ENCODE results near the gene VENTX. TPM values are rescaled to one million over a fixed set of nuclear protein-coding genes. Genes with fewer than 3 reads are reported as not detected.

The VENTX gene
- total RNA-seq, 1 donor from 2014 or later = 1.2 TPM

GRCh38 chr10:133235265-133235855 is 2.3 kb upstream of the VENTX start:
- TF ChIP-seq CTCF (IDR thresholded peaks at IDR 0.05; ENCODE audit: unreplicated experiment) = no peak
- H3K4me1 Mint-ChIP-seq (ENCODE audit: low read depth) = peaks cover 4% of the 10 kb centered on the region
- H3K27me3 Mint-ChIP-seq = peaks cover 64% of the 10 kb centered on the region
- H3K9me3 Mint-ChIP-seq (ENCODE audit: low read depth) = no peaks in the 10 kb centered on the region
- H3K36me3 Mint-ChIP-seq (ENCODE audit: insufficient read depth) = no peaks in the 10 kb centered on the region
- H3K4me3 Mint-ChIP-seq (ENCODE audit: low read depth) = no peak overlapping the region
- DNase-seq (ENCODE audit: low spot score, unreplicated experiment) = no peak
- H3K27ac Mint-ChIP-seq = no peak overlapping the region

GRCh38 chr10:133235932-133236331 is 1.7 kb upstream of the VENTX start:
- no peak for TF ChIP-seq CTCF (IDR thresholded peaks at IDR 0.05; ENCODE audit: unreplicated experiment)
- H3K4me1 Mint-ChIP-seq (ENCODE audit: low read depth) = peaks cover 7% of the 10 kb centered on the region
- DNase-seq (ENCODE audit: low spot score, unreplicated experiment) = no peak
- H3K27ac Mint-ChIP-seq = no peak overlapping the region
- no peak overlapping the region for H3K4me3 Mint-ChIP-seq (ENCODE audit: low read depth)
- peaks cover 68% of the 10 kb centered on the region for H3K27me3 Mint-ChIP-seq
- no peaks in the 10 kb centered on the region for H3K9me3 Mint-ChIP-seq (ENCODE audit: low read depth)
- H3K36me3 Mint-ChIP-seq (ENCODE audit: insufficient read depth) = peaks cover 1% of the 10 kb centered on the region

GRCh38 chr10:133236401-133237240 is 1.0 kb upstream of the VENTX start:
- H3K4me3 Mint-ChIP-seq (ENCODE audit: low read depth) = no peak overlapping the region

GRCh38 chr10:133237241-133237587 is 441 bp upstream of the VENTX start:
- Mint-ChIP-seq H3K4me1 (ENCODE audit: low read depth) (peaks cover 7% of the 10 kb centered on the region), H3K4me3 (ENCODE audit: low read depth) (no peak overlapping the region), H3K27me3 (peaks cover 67% of the 10 kb centered on the region), H3K36me3 (ENCODE audit: insufficient read depth) (peaks cover 1% of the 10 kb centered on the region), H3K9me3 (ENCODE audit: low read depth) (no peaks in the 10 kb centered on the region), H3K27ac (no peak overlapping the region)
- DNase-seq (ENCODE audit: low spot score, unreplicated experiment) = no peak
- TF ChIP-seq CTCF (IDR thresholded peaks at IDR 0.05; ENCODE audit: unreplicated experiment) = no peak

More at GRCh38 chr10:133236401-133237240, 1.0 kb upstream of the VENTX start:
- DNase-seq (ENCODE audit: low spot score, unreplicated experiment) = no peak
- Mint-ChIP-seq H3K27me3 (peaks cover 69% of the 10 kb centered on the region), H3K36me3 (ENCODE audit: insufficient read depth) (peaks cover 1% of the 10 kb centered on the region), H3K9me3 (ENCODE audit: low read depth) (no peaks in the 10 kb centered on the region), H3K27ac (no peak overlapping the region), H3K4me1 (ENCODE audit: low read depth) (peaks cover 7% of the 10 kb centered on the region)
- no peak for TF ChIP-seq CTCF (IDR thresholded peaks at IDR 0.05; ENCODE audit: unreplicated experiment)

GRCh38 chr10:133238466-133238804 is 780 bp downstream of the VENTX start:
- Mint-ChIP-seq H3K36me3 (ENCODE audit: insufficient read depth) (peaks cover 1% of the 10 kb centered on the region), H3K4me3 (ENCODE audit: low read depth) (peak overlapping the region; percentile 16), H3K27ac (no peak overlapping the region), H3K9me3 (ENCODE audit: low read depth) (no peaks in the 10 kb centered on the region), H3K4me1 (ENCODE audit: low read depth) (peaks cover 7% of the 10 kb centered on the region), H3K27me3 (peaks cover 68% of the 10 kb centered on the region)
- no peak for DNase-seq (ENCODE audit: low spot score, unreplicated experiment)
- no peak for TF ChIP-seq CTCF (IDR thresholded peaks at IDR 0.05; ENCODE audit: unreplicated experiment)
